Stimulated activated CD4-positive, alpha-beta T cell treated with anti-CD3 and anti-CD28 coated beads, Interleukin-1b, Interleukin-23, amount 100 ng/mL, for 4 hours (primary cell): Measurements from ENCODE around the gene CCDC40.
"Not testable (repeated sequence)": the region's sequence is repeated elsewhere in the genome, so short reads cannot be mapped to it uniquely, and the experiment has no call there.

Source experiments
- DNase-seq, 2 donors: peaks; one replicate each; pipeline ENCODE4 v3.0.0-alpha.2; 2020; ENCODE audit warnings: low read depth in 2 of 2

The CCDC40 gene

GRCh38 chr17:80045703-80046102 lies 9.3 kb downstream of the CCDC40 start:
- no peak for DNase-seq

GRCh38 chr17:80046709-80047108 lies 10.3 kb downstream of the CCDC40 start:
- not testable (repeated sequence) for DNase-seq

GRCh38 chr17:80047176-80047575 lies 10.7 kb downstream of the CCDC40 start:
- no peak for DNase-seq

GRCh38 chr17:80049986-80050385 lies 13.5 kb downstream of the CCDC40 start:
- DNase-seq, result no peak

GRCh38 chr17:80050706-80051105 lies 14.3 kb downstream of the CCDC40 start:
- no peak for DNase-seq

GRCh38 chr17:80051681-80052080 lies 15.2 kb downstream of the CCDC40 start:
- no peak for DNase-seq

GRCh38 chr17:80053102-80053501 lies 16.7 kb downstream of the CCDC40 start:
- no peak for DNase-seq

- no peak for DNase-seq
Observed at GRCh38 chr17:80055597-80055996, 19.2 kb downstream of the CCDC40 start.

- DNase-seq, result no peak
Observed at GRCh38 chr17:80058311-80058955, 22.0 kb downstream of the CCDC40 start.

GRCh38 chr17:80060644-80061043 lies 24.2 kb downstream of the CCDC40 start:
- DNase-seq, result no peak

- DNase-seq, result no peak
Observed at GRCh38 chr17:80061421-80061820, 25.0 kb downstream of the CCDC40 start.

GRCh38 chr17:80063830-80064585 lies 27.6 kb downstream of the CCDC40 start:
- DNase-seq, result no peak

GRCh38 chr17:80064696-80065095 lies 28.3 kb downstream of the CCDC40 start:
- DNase-seq, result no peak

GRCh38 chr17:80065478-80066170 lies 29.2 kb downstream of the CCDC40 start:
- DNase-seq, result no peak

GRCh38 chr17:80067393-80067986 lies 31.0 kb downstream of the CCDC40 start:
- no peak for DNase-seq

- DNase-seq, result no peak
Observed at GRCh38 chr17:80068301-80069222, 32.1 kb downstream of the CCDC40 start.

- no peak for DNase-seq
Observed at GRCh38 chr17:80070375-80071115, 34.1 kb downstream of the CCDC40 start.

GRCh38 chr17:80071116-80071841 lies 34.8 kb downstream of the CCDC40 start:
- no peak for DNase-seq

- DNase-seq, result no peak
Observed at GRCh38 chr17:80072410-80072809, 36.0 kb downstream of the CCDC40 start.

- no peak for DNase-seq
Observed at GRCh38 chr17:80080081-80080480, 43.6 kb downstream of the CCDC40 start.
